ENCODE results near the gene ODAD4.

GRCh38 chr17:41971721-41972523 lies 41.5 kb downstream of the ODAD4 start:
- TF ChIP-seq POLR2A (IDR thresholded peaks at IDR 0.05), result no peak
- no peak for TF ChIP-seq CTCF (IDR thresholded peaks at IDR 0.05)
- TF ChIP-seq EP300 (IDR thresholded peaks at IDR 0.05), result no peak

Data from tibial nerve (tissue), 4 donors.